ENCODE data around the gene ADCY9.

Gene ADCY9

GRCh38 chr16:4025428-4025827 lies 90.8 kb downstream of the ADCY9 start:
- DNase-seq, result no peak

- no peak for DNase-seq
Observed at GRCh38 chr16:4021916-4022315, 94.3 kb downstream of the ADCY9 start.

GRCh38 chr16:4021070-4021779 lies 95.0 kb downstream of the ADCY9 start:
- DNase-seq, result no peak

GRCh38 chr16:4019371-4019791 lies 96.9 kb downstream of the ADCY9 start:
- no peak for DNase-seq

- no peak for DNase-seq
Observed at GRCh38 chr16:4018391-4018790, 97.9 kb downstream of the ADCY9 start.

GRCh38 chr16:4017807-4018206 lies 98.4 kb downstream of the ADCY9 start:
- DNase-seq, result no peak

GRCh38 chr16:4016658-4017057 lies 99.6 kb downstream of the ADCY9 start:
- DNase-seq, result no peak

GRCh38 chr16:4016005-4016352 lies 100.3 kb downstream of the ADCY9 start:
- DNase-seq, result no peak

GRCh38 chr16:4015275-4016004 lies 100.8 kb downstream of the ADCY9 start:
- no peak for DNase-seq

GRCh38 chr16:4011940-4012629 lies 104.2 kb downstream of the ADCY9 start:
- DNase-seq, result no peak

- no peak for DNase-seq
Observed at GRCh38 chr16:4011225-4011939, 104.9 kb downstream of the ADCY9 start.

GRCh38 chr16:4010225-4011158 lies 105.8 kb downstream of the ADCY9 start:
- DNase-seq, result no peak

GRCh38 chr16:4009177-4009576 lies 107.1 kb downstream of the ADCY9 start:
- no peak for DNase-seq

- no peak for DNase-seq
Observed at GRCh38 chr16:4008116-4008515, 108.1 kb downstream of the ADCY9 start.

GRCh38 chr16:4006397-4006999 lies 109.7 kb downstream of the ADCY9 start:
- DNase-seq, result no peak

- no peak for DNase-seq
Observed at GRCh38 chr16:4005731-4006130, 110.5 kb downstream of the ADCY9 start.

- no peak for DNase-seq
Observed at GRCh38 chr16:4005281-4005680, 111.0 kb downstream of the ADCY9 start.

- DNase-seq, result no peak
Observed at GRCh38 chr16:4004206-4004605, 112.0 kb downstream of the ADCY9 start.

- DNase-seq, result no peak
Observed at GRCh38 chr16:4003576-4003975, 112.7 kb downstream of the ADCY9 start.

- DNase-seq, result no peak
Observed at GRCh38 chr16:4003166-4003565, 113.1 kb downstream of the ADCY9 start.

GRCh38 chr16:4002121-4002520 lies 114.1 kb downstream of the ADCY9 start:
- no peak for DNase-seq
